Measurements from ENCODE around the gene PRDM10. TPM values are rescaled to one million over a fixed set of nuclear protein-coding genes. Genes with fewer than 3 reads are reported as not detected.
"Not testable (repeated sequence)": the region's sequence is repeated elsewhere in the genome, so short reads cannot be mapped to it uniquely, and the experiment has no call there.

The PRDM10 gene
- total and polyA plus RNA-seq, 8 donors: 2.3 to 5.3 (median 3.2) TPM

DNA sequence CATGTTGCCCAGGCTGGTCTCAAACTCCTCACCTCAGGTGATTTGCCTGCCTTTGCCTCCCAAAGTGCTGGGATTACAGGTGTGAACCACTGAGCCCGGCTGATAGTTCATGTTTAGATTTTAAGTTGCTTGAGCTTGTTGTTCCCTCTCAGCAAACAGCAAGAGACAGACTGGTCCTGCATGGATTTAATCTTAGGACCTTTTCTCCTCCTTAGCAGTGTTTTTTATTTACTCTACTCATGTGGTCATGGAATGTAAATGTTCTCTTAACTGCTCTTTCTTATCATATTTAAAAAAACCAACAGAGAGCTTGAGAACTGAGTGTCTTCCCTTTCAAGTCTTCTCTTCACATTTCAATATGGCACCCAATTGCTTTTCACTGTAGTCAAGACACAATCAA lies 22.7 kb upstream of the PRDM10 start:
- FAIRE-seq (no peak), ATAC-seq (no peak), DNase-seq (no peak)
- no peaks in the 10 kb centered on the region for H3K9me3 ChIP-seq
- no peak overlapping the region for H3K27ac ChIP-seq
- intact Hi-C loops (cut with DNase I): no loop called here
- H3K36me3 ChIP-seq: no peaks in the 10 kb centered on the region
- H3K27me3 ChIP-seq: no peaks in the 10 kb centered on the region
- no peak overlapping the region for H3K4me3 ChIP-seq
- WGBS, 2 donors: 65 to 70% methylated on average over 1 of the region's 1 CpG
- TF ChIP-seq, protein P1, sequence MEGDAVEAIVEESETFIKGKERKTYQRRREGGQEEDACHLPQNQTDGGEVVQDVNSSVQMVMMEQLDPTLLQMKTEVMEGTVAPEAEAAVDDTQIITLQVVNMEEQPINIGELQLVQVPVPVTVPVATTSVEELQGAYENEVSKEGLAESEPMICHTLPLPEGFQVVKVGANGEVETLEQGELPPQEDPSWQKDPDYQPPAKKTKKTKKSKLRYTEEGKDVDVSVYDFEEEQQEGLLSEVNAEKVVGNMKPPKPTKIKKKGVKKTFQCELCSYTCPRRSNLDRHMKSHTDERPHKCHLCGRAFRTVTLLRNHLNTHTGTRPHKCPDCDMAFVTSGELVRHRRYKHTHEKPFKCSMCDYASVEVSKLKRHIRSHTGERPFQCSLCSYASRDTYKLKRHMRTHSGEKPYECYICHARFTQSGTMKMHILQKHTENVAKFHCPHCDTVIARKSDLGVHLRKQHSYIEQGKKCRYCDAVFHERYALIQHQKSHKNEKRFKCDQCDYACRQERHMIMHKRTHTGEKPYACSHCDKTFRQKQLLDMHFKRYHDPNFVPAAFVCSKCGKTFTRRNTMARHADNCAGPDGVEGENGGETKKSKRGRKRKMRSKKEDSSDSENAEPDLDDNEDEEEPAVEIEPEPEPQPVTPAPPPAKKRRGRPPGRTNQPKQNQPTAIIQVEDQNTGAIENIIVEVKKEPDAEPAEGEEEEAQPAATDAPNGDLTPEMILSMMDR (IDR thresholded peaks at IDR 0.05): no peak
- no peaks in the 10 kb centered on the region for H3K4me1 ChIP-seq

DNA sequence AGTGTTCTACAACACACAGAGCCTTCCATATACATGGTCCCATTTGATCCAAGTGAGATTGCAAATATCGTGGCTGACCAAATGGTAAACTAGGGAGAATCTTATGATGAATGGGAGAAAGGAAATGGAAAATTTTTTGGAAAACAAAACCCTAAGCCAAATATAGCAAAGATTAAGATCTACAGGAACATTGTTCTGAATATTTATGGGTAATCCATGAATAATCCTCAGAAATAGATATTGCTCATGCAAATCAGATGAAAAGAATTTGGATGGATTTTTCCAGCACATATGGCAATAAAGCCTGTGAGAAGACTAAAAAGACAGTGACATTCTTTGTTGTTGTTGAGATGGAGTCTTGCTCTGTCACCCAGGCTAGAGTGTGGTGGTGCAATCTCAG lies 21.7 kb upstream of the PRDM10 start:
- Histone ChIP-seq H3K4me1 (no peaks in the 10 kb centered on the region), H3K27me3 (no peaks in the 10 kb centered on the region), H3K4me3 (no peak overlapping the region), H3K36me3 (no peaks in the 10 kb centered on the region), H3K27ac (no peak overlapping the region), H3K9me3 (no peaks in the 10 kb centered on the region)
- no peak for ATAC-seq
- no peak for FAIRE-seq
- WGBS, 2 donors: 61 to 79% methylated on average over 1 of the region's 1 CpG
- intact Hi-C loops (cut with DNase I): no loop called here
- TF ChIP-seq, protein P1 (IDR thresholded peaks at IDR 0.05): no peak
- DNase-seq: no peak

DNA sequence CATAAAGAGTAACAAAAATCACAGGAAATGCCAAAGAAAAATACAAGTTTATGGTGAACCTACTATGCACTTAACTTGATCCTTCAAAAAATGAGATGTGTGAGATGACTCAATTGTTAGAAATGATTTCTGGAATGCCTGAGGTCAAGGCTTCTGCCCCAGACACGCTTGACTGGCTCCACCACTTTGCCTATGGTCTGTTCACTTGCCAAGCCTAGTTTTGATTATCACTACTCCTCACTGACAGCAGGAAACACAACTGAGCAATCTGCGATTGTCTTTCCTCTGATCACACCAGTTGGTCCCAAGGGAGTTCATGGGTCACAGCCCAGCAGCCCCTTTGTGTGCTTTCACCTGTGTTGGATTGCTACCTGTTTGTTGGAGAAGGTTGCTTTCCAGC lies 20.6 kb upstream of the PRDM10 start:
- 45 to 47% methylated on average over 2 of the region's 2 CpGs for WGBS, 2 donors
- Histone ChIP-seq H3K4me1 (no peaks in the 10 kb centered on the region), H3K4me3 (no peak overlapping the region), H3K27me3 (no peaks in the 10 kb centered on the region), H3K27ac (no peak overlapping the region), H3K36me3 (no peaks in the 10 kb centered on the region), H3K9me3 (no peaks in the 10 kb centered on the region)
- no peak for ATAC-seq
- intact Hi-C loops (cut with DNase I): no loop called here
- no peak for FAIRE-seq
- TF ChIP-seq, protein P1 (IDR thresholded peaks at IDR 0.05): no peak
- no peak for DNase-seq

DNA sequence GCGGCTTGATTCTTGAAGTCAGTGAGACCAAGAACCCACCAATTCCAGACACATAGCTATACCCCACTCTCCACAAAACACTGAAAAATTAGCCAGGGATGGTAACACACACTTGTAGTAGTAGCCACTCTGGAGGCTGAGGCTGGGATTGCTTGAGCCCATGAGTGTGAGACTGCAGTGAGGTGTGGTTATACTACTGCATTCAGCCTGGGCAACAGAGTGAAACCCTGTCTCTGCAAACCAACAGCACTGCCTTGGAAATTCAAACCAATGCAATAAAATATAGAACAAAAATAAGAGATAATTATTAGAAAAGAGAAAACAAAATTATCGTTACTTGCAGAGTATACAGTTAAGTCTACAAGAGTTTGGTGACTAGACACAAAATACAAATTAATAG lies 20.2 kb upstream of the PRDM10 start:
- Histone ChIP-seq H3K4me3 (no peak overlapping the region), H3K36me3 (no peaks in the 10 kb centered on the region), H3K27me3 (no peaks in the 10 kb centered on the region), H3K9me3 (no peaks in the 10 kb centered on the region), H3K4me1 (no peaks in the 10 kb centered on the region), H3K27ac (no peak overlapping the region)
- ATAC-seq: no peak
- intact Hi-C loops (cut with DNase I): no loop called here
- TF ChIP-seq, protein P1 (IDR thresholded peaks at IDR 0.05): no peak
- no peak for FAIRE-seq
- 94 to 99% methylated on average over 2 of the region's 2 CpGs for WGBS, 2 donors
- DNase-seq: no peak

DNA sequence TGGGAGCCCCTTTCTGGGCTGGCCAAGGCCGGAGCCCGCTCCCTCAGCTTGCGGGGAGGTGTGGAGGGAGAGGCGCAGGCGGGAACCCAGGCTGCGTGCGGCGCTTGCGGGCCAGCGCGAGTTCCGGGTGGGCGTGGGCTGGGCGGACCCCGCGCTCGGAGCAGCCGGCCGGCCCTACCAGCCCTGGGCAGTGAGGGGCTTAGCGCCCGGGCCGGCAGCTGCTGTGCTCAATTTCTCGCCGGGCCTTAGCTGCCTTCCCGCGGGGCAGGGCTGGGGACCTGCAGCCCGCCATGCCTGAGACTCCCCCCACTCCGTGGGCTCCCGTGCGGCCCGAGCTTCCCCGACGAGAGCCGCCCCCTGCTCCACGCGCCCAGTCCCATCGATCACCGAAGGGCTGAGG lies 19.0 kb upstream of the PRDM10 start:
- H3K27ac ChIP-seq; H3K4me1 ChIP-seq; H3K36me3 ChIP-seq; intact Hi-C loops (cut with DNase I); H3K4me3 ChIP-seq; H3K27me3 ChIP-seq; H3K9me3 ChIP-seq; DNase-seq; ATAC-seq; FAIRE-seq: not testable (repeated sequence)
- 94 to 95% methylated on average over 19 to 38 of the region's 38 CpGs for WGBS, 2 donors

DNA sequence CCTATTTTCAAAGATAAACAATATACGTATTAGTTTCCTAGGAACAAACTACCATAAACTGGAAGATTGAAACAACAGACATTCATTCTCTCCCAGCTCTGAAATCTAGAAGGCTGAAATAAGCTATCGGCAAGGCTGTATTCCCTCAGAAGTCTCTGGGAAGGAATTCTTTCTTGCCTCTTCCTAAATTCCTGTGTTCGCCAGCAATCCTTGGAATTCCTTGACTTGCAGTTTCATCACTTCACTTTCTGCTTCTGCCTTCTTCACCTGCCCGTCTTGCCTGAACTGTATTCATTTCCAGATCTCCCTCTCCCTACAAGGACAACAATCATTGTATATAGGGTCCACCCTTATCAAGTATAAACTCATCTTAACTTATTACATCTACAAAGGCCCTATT lies 17.7 kb upstream of the PRDM10 start:
- FAIRE-seq: no peak
- 85 to 89% methylated on average over 4 of the region's 4 CpGs for whole genome bisulfite sequencing, 2 donors

DNA sequence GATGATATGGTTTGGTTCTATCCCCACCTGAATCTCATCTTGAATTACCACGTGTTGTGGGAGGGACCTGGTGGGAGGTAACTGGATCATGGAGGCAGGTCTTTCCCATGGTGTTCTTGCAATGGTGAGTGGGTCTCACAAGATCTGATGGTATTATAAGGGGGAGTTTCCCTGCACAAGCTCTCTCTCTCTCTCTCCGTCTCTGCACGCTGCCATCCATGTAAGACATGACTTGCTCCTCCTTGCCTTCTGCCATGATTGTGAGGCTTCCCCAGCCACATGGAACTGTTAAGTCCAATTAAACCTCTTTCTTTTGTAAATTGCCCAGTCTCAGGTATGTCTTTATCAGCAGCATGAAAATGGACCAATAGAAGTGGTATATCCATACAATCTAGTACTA lies 13.2 kb upstream of the PRDM10 start:
- WGBS, 2 donors: 91 to 97% methylated on average over 3 of the region's 3 CpGs
- H3K4me1 ChIP-seq; H3K27ac ChIP-seq; H3K36me3 ChIP-seq; H3K4me3 ChIP-seq; FAIRE-seq; intact Hi-C loops (cut with DNase I); H3K27me3 ChIP-seq; H3K9me3 ChIP-seq; DNase-seq; ATAC-seq: not testable (repeated sequence)

More for the DNA sequence above, 17.7 kb upstream of the PRDM10 start:
- Histone ChIP-seq H3K27ac (no peak overlapping the region), H3K4me3 (no peak overlapping the region), H3K9me3 (no peaks in the 10 kb centered on the region), H3K27me3 (no peaks in the 10 kb centered on the region), H3K36me3 (no peaks in the 10 kb centered on the region), H3K4me1 (no peaks in the 10 kb centered on the region)
- DNase-seq (no peak), ATAC-seq (no peak)
- TF ChIP-seq, protein P1 (IDR thresholded peaks at IDR 0.05): no peak
- intact Hi-C loops (cut with DNase I): no loop called here
